GM19372 (cell line): Measurements from ENCODE around the gene FGF14.

Source experiments
- ATAC-seq: cut with Tn5 transposase; IDR thresholded peaks from one replicate; pipeline ENCODE4 v1.9.1; 2021; ENCODE audit warnings: mild to moderate bottlenecking, low read depth, moderate library complexity; ENCODE audit not compliant: unreplicated experiment

FGF14 gene

DNA sequence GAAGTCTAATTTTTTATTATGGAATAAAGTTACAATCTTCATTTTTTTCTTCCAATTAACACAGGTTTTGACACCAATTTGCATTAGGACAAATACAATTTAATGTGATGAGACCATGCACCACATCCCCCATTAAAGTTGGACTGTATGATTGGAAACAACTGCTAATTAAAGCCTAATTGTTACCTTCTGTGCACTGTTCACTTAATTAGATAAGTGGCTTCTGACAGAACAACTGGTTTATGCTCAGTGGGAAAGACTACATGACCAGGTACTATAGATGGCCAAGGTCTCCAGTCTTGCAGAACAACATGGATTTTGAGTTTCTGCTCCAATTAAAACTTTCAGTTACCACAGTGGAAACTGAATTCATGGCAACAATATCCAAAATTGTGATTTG lies 198.1 kb downstream of the FGF14 start:
- ATAC-seq, result no peak

DNA sequence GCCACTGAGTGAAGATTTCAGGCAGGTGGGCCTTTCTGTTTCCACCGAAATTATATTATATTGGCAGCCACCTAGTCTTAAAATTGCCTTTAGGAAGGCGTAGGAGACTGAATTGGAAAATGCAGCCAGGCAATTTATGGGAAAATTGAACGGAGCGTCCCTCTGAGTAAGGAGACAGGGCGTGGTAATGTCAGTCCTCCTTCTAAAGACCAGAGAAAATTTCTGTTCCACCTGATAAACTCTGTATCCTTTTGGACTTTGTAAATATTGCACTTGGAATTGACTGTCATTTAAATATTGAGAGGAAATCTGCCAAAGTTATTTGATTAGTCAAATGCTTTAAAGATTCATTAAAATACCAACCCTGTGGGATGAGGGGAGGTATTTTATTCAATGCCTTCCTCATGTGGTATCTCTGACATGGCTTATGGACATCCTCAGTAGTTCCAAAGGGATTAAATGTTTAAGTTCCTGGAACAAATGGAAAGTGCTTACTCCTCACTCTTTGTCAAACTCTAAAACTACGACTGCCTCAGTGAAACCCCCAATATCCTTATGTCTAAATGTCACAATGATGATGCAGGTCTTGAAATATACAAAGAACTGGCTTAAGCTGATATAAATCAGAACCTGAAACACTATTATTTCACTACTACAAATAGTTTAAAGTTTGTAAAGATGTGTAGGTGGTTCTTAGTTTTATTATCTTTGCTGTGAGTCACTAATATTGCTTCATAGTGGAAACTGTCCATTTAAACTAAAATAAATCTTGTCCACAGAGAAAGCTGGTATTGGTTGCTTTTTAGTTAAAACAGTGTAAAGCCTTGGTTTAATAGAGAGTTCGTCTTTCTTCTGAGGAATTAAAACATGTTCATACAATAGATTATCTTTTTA lies 203.2 kb downstream of the FGF14 start:
- ATAC-seq, result no peak

DNA sequence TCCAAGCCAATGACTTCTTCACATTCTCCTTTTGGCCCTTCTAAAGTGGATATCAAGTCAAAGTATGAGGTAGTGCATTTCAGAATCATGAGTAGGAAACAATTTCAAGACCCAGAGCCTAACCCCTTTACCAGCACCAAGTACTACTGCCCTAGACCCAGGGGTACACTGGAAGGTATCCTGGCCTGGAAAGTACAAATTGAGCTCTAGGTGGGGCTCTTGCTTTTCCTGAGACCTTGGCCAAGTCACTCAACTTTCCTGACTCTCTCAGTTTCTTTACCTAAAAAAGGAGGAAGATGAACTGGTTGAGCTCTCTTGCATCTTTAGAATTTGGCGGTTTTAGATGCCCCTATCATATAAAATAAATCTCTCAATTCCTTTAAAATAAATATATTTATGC lies 204.7 kb downstream of the FGF14 start:
- no peak for ATAC-seq

DNA sequence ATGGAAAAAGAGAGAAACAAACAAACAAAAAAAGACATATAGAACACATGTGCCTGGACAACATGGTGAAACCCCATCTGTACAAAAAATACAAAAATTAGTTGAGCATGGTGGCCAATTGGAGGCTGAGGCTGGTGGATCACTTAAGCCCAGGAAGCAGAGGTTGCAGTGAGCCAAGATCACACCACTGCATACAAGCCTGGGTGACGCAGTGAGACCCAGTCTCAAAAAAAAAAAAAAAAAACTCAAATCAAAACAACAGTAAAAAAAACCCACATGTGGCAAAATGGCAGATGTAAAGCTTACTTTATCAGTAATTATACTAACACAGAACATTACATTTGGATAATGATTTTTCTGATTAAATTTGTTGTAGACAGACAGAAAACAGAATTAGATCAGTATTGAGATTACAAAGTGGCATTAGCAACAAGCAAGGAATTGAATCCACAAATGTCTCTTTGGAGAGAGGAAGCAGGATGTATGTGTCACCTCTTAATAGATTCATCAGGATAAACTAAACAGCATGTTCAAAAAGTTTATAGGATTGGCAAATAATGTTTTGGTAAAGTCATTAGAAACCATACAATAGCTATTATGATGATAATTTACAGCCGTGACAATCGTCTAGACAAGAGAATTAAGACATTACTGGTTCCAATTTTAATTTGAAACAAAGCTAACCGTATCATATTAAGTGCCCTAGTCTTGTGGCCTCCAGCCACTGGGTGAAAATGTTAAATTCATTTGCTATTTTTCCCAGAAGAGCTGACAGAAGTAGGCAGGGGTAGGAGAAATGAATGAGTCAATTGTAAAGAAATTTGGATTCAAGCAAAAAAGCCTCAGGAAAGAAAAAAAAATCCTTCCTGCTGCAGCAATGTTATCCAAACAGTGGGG lies 206.0 kb downstream of the FGF14 start:
- no peak for ATAC-seq

DNA sequence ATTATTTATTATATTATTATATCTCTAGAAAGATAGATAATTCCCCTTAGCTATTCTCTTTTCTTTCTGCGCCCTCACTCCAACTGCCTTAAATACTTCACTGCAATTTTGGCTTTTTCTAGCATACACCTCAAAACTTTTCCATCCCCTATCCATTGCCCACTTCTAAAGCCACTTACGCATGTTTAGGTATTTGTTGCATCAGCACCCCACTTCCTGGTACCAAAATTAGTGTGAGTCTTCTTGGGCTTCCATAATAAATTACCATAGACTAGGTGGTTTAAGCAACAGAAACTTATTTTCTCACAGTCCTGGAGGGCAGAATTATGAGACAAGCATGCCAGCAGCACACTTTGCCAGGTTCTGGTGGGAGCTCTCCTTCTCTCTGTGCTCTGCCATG lies 209.0 kb downstream of the FGF14 start:
- ATAC-seq, result no peak

DNA sequence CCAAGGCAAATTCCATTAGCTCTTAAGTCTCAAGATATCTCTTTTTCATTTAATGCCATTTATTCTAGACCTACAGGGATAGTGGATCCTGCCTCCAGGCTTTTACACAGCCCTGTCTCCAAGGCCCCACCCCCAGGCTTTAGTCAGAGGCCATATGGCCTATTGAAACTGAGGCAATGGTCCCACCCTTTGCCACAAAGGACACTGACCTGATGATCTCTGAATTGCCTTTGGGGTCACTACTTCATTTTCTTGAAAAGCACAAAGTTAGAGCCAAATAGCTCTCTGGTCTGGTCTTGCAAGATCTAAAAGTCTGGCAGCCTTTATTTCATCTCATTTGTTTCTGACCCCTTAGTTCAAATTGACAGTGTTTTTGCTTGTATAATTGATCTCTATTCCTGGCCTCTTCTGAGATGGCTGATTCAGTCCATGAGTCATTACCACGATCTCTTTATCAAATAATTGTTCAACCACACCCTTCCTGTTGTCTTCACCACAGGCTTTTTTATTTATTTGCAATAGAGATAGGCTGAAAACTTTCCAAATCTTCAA lies 209.8 kb downstream of the FGF14 start:
- ATAC-seq, result no peak

DNA sequence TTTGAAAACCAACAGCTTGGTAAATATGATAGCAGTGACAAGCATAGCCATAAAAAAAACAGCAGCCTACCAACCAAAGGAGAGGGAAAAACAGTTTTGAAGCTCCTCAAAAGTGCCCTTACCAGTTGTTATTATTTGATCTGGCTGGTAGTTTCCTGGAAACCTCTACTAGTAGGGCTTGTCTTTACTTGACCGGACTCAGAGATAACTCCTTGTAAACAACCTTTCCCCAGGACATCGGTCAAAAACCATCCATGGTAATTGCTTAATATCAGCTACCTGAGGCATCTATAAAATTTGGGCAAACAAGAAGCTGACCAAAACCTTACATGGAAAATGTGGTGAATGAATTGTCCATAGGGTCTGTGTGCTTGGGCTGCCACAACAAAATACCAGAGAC lies 210.9 kb downstream of the FGF14 start:
- no peak for ATAC-seq

DNA sequence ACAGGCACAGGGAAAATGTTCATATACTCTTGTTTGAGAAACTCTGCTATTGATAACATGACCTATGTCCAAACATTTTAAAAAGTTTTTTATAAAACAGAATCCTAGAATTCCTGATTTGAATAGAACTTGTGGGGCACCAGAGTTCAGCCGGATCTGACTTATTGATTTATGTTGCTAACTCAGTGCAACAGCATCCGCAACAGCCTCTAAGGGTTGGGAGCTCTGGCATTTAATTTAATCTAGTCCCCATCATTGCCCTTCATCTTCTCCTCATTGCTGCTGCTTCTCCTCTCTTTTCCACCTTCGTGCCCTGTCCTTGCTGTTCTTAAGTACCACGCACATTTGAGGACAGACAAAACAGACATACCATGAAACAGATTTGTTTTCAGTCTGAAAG lies 214.5 kb downstream of the FGF14 start:
- ATAC-seq, result no peak

DNA sequence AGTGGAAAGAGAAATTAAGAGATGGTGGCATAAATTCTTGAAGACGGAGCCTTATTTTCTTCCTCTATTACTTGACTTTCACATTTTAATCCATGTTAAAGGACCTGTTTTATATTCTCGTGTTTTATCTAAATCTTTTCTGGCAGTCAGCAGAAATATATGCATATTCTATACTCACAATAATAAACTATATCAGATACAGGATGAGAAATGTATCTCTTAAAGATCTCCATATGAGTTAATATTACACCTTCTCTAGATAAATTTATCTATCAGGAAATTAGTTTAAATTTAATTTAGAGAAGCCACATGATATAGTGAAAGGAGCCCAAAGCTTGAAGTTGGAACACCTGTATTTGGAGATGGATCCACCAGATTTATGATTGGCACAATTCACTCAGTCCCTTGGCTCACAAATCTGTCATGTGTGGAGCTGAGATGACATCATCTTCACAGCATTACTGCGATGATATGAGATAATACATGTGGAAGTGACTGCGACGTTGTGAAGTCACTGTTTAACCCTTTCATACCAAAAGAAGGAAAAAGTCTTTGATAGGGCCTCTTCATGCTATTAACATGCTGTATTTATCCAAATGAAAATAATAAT lies 216.4 kb downstream of the FGF14 start:
- no peak for ATAC-seq

DNA sequence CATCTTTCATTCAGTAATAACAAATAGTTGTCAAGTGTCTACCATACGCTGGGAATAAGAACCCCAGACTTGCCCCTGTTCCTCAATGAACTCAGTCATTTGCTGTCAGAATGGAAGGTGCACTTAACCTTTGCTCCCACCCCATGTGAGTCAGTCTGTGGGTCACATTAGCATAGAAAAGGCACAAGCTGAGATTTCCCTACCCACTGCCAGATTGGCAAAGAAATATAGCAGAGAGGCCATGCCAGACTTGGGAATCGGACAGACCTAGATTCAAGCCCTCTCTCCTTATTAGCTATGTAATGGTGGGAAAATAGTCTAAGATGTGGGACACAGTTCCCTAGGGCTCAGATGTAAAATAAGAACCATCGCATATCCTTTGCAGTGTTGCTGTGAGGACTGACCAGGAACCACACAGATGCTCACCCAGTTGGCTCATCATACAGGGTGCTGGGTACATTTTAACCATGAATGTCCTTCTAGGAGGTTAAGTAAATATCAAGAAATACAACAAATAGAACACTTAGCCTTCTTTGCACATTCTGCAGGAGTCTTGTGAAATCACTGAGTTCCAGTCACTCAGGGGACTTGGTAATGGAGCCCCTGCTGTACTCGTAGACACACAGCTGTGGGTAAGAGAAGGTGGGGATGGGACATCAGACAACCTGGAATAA lies 218.2 kb downstream of the FGF14 start:
- no peak for ATAC-seq

DNA sequence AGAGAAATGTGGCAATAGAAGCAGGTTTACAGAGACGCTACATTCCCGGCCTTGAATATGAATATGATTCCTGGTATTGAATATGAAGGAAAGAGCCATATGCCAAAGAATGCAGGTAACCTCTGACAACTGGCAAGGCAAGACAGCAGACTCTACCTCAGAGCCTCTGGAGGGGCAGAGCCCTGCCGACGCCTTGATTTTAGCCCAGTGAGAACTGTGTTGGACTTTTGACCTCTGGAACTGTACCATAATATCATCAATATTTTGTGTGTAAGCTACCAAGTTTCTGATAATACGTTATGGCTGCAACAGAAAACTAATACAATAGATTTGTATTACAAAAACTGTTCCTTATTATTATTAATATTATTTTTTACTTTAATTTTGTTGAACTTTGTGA lies 219.7 kb downstream of the FGF14 start:
- no peak for ATAC-seq

DNA sequence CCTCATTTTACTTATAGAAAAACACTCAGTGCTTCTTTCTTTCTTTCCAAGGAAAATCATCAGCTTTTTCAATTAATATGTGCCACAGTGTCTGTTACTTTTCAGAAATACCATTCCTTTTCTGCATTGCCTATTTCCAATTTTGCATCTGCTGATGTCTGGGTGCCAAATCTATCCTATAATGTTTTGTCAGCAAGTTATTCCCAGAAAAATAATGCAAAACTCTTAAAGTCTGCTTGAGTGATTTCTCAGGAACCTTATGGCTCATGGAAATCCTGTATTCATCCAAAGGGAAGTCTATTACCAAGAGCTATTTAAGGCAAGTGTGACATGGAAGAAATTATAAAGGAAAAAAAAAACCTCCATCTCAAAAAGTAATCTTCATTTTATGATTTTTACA lies 224.4 kb downstream of the FGF14 start:
- no peak for ATAC-seq

DNA sequence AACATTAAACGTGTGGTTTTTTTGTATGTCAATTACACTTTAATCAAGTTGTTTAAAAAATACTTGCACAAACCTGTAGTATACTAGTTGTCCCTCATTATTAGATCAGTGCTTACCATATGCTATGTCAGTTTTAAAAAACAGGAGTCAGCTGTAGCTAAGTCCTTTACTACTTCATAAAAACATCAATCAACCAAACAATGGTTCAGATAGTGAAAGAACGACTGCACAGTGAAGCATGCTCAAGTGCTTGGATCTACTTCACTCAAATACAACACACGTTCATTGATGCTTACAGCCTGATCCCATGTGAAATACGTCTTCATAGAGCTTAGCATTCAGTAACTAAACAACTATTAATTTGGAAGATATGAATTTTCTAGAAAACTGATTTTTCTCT lies 225.0 kb downstream of the FGF14 start:
- no peak for ATAC-seq

DNA sequence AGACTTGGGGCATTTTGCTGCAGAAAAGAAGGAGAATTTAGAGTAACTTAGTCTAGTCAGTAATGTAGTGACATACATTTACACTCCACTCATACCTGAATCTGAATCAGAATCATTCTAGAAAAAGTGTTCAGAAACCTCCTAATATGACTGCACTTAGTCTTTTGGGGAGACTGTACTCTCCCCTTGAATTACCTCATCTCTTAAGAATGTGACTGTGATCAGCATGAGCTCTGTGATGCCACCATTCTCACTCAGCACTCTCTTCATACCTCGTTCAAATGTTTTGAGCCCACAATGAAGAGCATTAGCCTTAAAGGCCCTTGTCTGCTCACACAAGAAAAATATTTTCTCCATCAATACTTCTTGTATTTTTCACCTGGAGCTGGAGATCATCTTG lies 229.4 kb downstream of the FGF14 start:
- ATAC-seq, result no peak

DNA sequence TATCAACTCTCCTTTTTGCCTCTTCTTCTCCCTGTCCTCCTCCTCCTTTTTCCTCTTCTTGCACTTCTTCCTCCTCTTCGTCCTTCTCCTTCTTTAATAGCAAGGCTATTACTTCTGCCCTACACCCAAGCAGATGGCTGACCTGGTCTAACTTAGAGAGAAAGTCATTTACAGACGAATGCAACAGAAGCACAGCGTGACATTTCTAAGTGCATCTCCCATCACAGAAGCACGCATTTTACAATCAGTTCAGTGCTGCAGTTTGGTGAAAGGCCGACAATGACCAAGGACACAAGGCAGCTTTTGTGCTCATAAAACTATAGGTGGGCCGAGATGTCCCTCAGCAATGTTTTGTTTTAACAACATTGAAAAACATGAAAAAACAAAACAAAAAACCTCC lies 231.5 kb downstream of the FGF14 start:
- no peak for ATAC-seq

DNA sequence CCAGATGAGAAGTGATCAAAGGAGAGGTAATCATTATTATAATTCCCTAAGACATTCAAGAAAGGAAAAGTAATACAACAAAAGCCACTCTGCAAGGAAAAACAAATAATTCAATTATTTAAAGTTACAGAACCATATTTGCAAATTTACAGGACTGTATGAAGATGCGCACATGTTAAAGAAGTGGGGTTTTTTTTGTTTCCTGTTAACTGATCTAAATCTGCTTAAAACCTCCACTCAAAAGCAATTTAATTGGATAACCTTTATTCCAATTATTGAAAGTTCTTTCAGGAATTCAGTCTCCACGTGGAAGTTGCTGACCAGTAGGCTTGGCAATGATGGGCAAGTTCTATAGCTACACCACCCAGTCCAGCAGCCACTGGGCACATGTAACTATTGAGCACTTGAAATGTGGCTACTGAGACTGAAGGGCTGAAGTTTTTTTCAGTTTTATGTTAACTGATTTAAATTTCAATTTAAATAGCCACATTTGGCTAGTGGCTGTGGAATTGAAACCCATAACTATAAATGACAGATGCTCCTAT lies 232.3 kb downstream of the FGF14 start:
- no peak for ATAC-seq

DNA sequence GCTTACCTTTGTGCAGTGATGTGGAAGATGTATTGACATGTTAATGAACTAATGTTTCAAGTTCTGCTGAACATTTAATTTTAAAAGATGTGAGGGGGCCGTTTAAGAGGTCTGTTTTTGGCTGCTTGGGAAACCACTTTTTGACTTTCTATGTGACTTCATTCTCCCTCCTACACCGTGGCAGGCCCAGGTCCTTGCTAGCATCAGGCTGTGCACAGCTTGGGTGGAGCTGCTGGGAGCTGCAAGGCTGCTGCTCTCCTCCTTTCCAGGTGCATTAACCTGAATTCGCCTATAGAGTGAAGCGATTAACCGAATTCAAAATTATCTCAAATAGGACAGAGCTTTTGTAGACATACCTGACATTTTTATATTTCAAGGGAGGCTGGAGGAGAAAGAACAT lies 249.1 kb downstream of the FGF14 start:
- ATAC-seq, result no peak

DNA sequence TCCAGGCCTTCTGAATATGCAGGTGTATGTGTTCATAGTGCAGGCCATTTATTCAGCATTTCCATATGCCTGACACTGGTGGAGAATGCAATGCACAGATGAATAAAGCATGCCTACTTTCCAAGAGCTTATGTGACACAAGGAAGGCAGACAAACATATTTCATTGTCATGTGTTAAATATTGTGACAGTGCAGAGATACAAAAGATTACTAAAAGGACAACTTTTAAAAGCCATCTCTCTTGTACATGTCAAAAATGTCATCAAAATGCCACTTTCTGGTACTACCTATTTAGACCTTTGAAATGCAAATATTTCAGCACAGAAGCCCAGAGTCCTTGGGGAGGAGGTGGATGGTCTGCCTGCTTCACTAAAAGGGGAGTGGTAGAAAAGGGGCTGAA lies 254.5 kb downstream of the FGF14 start:
- no peak for ATAC-seq

DNA sequence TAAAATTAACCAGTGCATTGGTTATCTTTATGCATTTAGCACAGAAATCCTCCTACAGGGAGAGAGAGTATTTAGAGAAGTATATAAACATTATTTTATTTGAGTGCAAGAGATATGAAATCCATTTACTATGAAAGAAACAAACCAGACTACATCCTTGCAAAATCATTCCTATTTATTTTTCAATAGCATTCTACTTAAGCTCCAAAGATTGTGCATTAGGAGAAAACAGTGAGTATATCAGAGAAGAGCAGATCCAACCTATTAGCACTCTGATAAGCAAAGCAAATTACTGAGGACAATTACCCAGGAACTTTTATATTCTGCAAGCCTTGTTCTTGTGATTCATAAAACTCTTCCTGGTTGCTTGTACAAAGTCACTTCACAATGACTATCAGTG lies 256.1 kb downstream of the FGF14 start:
- ATAC-seq, result no peak

DNA sequence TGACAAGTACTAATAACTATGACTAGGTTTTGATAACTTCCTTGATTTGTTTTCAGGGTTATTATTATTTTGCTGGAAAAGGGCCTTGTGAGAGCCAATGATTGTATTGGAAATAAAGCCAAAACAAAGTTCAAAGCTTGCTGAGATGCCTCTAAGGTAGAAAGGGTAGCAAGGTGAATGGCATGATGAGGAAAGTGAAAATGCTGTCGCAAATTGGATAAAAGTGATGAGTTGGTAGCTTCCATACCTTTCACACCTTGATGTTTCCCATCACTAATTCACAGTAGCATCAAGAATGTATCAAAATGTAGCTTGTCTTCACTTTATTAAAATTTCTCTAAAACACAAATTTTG lies 259.4 kb downstream of the FGF14 start:
- no peak for ATAC-seq
